Esophagus muscularis mucosa (tissue), 3 donors: ENCODE measurements around the gene FAM120B.

Experiments
- CTCF ChIP-seq, 3 experiments: fragments of 200-600 bp in 2 of 3; fragments of 450-650 bp in 1 of 3; sonication (generic) in 2 of 3; IDR thresholded peaks; one replicate each; pipeline ENCODE4 v1.5.1; 2017 to 2019; ENCODE audit warnings: antibody characterized with exemption in 3 of 3, mild to moderate bottlenecking in 2 of 3, moderate library complexity in 1 of 3
- POLR2A ChIP-seq: fragments of 450-650 bp; IDR thresholded peaks from one replicate; pipeline ENCODE4 v1.6.1; 2017; ENCODE audit warnings: antibody characterized with exemption, moderate library complexity, mild to moderate bottlenecking, low read depth
- POLR2AphosphoS5 ChIP-seq, 2 donors: sonication (generic); formaldehyde crosslinking; IDR thresholded peaks; one replicate each; pipeline ENCODE4 v1.6.1; 2017; ENCODE audit warnings: antibody characterized with exemption in 2 of 2

GRCh38 chr6:170329321-170329720 lies 22.8 kb downstream of the FAM120B start:
- no peak for TF ChIP-seq CTCF (IDR thresholded peaks at IDR 0.05)
- TF ChIP-seq POLR2A: no peak
- no peak for TF ChIP-seq POLR2AphosphoS5 (IDR thresholded peaks at IDR 0.05)
